ENCODE measurements around the gene MAB21L3. TPM values are rescaled to one million over a fixed set of nuclear protein-coding genes. Genes with fewer than 3 reads are reported as not detected.

The MAB21L3 gene
- total RNA-seq, 1 donor from 2014 or later, result 1.2 TPM

- intact Hi-C loops (cut with DNase I), result no loop called here
Observed at GRCh38 chr1:116154536-116154935, 43.3 kb downstream of the MAB21L3 start.

DNA sequence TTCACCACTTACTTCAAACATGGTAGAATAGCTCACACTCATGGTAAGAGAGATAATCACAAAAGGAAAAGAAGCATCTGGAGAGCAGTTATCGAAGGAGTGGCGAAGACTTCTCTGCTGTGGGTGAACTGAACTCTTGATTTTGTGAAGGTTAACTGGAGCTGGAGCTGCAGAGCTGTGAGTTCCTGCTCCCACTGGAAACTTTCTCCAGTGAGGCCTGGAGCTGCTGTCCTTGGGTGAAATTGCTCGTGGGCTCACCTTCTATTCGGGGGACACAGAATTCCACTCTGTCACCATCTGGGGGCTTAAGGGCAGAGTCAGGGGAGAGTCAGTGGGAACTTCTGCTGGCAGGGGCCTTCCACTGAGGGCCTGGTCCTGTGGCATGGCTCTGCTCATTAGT lies 45.9 kb downstream of the MAB21L3 start:
- ATAC-seq, result no peak
- H3K9me3 ChIP-seq, result no peaks in the 10 kb centered on the region
- H3K4me3 ChIP-seq, result no peak overlapping the region
- no peak for DNase-seq
- no peaks in the 10 kb centered on the region for H3K27me3 ChIP-seq (ENCODE audit: low read depth)
- TF ChIP-seq CTCF (IDR thresholded peaks at IDR 0.05), result no peak
- H3K36me3 ChIP-seq, result no peaks in the 10 kb centered on the region
- peaks cover 3% of the 10 kb centered on the region for H3K4me1 ChIP-seq
- intact Hi-C loops (cut with DNase I), result no loop called here
- no peak overlapping the region for H3K27ac ChIP-seq

More at GRCh38 chr1:116154536-116154935, 43.3 kb downstream of the MAB21L3 start:
- Histone ChIP-seq H3K27me3 (ENCODE audit: low read depth) (no peaks in the 10 kb centered on the region), H3K4me1 (peaks cover 16% of the 10 kb centered on the region), H3K4me3 (no peak overlapping the region), H3K36me3 (no peaks in the 10 kb centered on the region), H3K9me3 (no peaks in the 10 kb centered on the region), H3K27ac (no peak overlapping the region)
- DNase-seq (no peak), ATAC-seq (no peak)
- no peak for TF ChIP-seq CTCF (IDR thresholded peaks at IDR 0.05)

- TF ChIP-seq CTCF (IDR thresholded peaks at IDR 0.05), result no peak
- Histone ChIP-seq H3K4me1 (peaks cover 4% of the 10 kb centered on the region), H3K4me3 (no peak overlapping the region), H3K36me3 (no peaks in the 10 kb centered on the region), H3K9me3 (no peaks in the 10 kb centered on the region), H3K27me3 (ENCODE audit: low read depth) (no peaks in the 10 kb centered on the region), H3K27ac (no peak overlapping the region)
- intact Hi-C loops (cut with DNase I), result no loop called here
- ATAC-seq (no peak), DNase-seq (no peak)
Observed at GRCh38 chr1:116159177-116159576, 48.0 kb downstream of the MAB21L3 start.

GRCh38 chr1:116159611-116160010 lies 48.4 kb downstream of the MAB21L3 start:
- Histone ChIP-seq H3K9me3 (no peaks in the 10 kb centered on the region), H3K27ac (no peak overlapping the region), H3K27me3 (ENCODE audit: low read depth) (no peaks in the 10 kb centered on the region), H3K4me1 (peaks cover 8% of the 10 kb centered on the region), H3K4me3 (no peak overlapping the region), H3K36me3 (no peaks in the 10 kb centered on the region)
- no peak for TF ChIP-seq CTCF (IDR thresholded peaks at IDR 0.05)
- intact Hi-C loops (cut with DNase I), result no loop called here
- DNase-seq (no peak), ATAC-seq (peak in 1 of 2 donors; percentile 74)

- ATAC-seq, result no peak
- H3K27ac ChIP-seq, result no peak overlapping the region
- intact Hi-C loops (cut with DNase I), result no loop called here
- no peak overlapping the region for H3K4me3 ChIP-seq
- H3K9me3 ChIP-seq, result no peaks in the 10 kb centered on the region
- no peak for TF ChIP-seq CTCF (IDR thresholded peaks at IDR 0.05)
- H3K36me3 ChIP-seq, result no peaks in the 10 kb centered on the region
- H3K27me3 ChIP-seq (ENCODE audit: low read depth), result no peaks in the 10 kb centered on the region
- peaks cover 26% of the 10 kb centered on the region for H3K4me1 ChIP-seq
- DNase-seq, result no peak
Observed at GRCh38 chr1:116161390-116161789, 50.2 kb downstream of the MAB21L3 start.

GRCh38 chr1:116161877-116162390 lies 50.7 kb downstream of the MAB21L3 start:
- H3K4me1 ChIP-seq, result peaks cover 27% of the 10 kb centered on the region
- H3K36me3 ChIP-seq, result no peaks in the 10 kb centered on the region
- no peak for DNase-seq
- no peak overlapping the region for H3K27ac ChIP-seq
- no peak for TF ChIP-seq CTCF (IDR thresholded peaks at IDR 0.05)
- ATAC-seq, result no peak
- no peaks in the 10 kb centered on the region for H3K9me3 ChIP-seq
- H3K4me3 ChIP-seq, result no peak overlapping the region
- intact Hi-C loops (cut with DNase I), result no loop called here
- H3K27me3 ChIP-seq (ENCODE audit: low read depth), result no peaks in the 10 kb centered on the region

Data from lower lobe of right lung (tissue), 2 donors.